22Rv1 (cell line): ENCODE measurements around the gene ZNF800.

Experiments
- ZFX ChIP-seq: fragments of 450-650 bp; IDR thresholded peaks from 2 replicates; pipeline ENCODE4 v1.6.1; 2017; ENCODE audit warnings: antibody characterized with exemption, borderline replicate concordance
- TF ChIP-seq, protein P1 (sequence below): fragments of 450-650 bp; IDR thresholded peaks from 2 replicates; pipeline ENCODE4 v1.5.1; 2017; ENCODE audit warnings: mild to moderate bottlenecking

- TF ChIP-seq, protein P1, sequence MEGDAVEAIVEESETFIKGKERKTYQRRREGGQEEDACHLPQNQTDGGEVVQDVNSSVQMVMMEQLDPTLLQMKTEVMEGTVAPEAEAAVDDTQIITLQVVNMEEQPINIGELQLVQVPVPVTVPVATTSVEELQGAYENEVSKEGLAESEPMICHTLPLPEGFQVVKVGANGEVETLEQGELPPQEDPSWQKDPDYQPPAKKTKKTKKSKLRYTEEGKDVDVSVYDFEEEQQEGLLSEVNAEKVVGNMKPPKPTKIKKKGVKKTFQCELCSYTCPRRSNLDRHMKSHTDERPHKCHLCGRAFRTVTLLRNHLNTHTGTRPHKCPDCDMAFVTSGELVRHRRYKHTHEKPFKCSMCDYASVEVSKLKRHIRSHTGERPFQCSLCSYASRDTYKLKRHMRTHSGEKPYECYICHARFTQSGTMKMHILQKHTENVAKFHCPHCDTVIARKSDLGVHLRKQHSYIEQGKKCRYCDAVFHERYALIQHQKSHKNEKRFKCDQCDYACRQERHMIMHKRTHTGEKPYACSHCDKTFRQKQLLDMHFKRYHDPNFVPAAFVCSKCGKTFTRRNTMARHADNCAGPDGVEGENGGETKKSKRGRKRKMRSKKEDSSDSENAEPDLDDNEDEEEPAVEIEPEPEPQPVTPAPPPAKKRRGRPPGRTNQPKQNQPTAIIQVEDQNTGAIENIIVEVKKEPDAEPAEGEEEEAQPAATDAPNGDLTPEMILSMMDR: no peak
- TF ChIP-seq ZFX: no peak
Observed at GRCh38 chr7:127322351-127322750, 70.2 kb downstream of the ZNF800 start.
